ENCODE results near the gene RPS6KA2. TPM values are rescaled to one million over a fixed set of nuclear protein-coding genes. Genes with fewer than 3 reads are reported as not detected.

Gene RPS6KA2
- total and polyA plus RNA-seq, 4 experiments from 2014 or later, result 1.1 to 10.6 (median 6.6) TPM

DNA sequence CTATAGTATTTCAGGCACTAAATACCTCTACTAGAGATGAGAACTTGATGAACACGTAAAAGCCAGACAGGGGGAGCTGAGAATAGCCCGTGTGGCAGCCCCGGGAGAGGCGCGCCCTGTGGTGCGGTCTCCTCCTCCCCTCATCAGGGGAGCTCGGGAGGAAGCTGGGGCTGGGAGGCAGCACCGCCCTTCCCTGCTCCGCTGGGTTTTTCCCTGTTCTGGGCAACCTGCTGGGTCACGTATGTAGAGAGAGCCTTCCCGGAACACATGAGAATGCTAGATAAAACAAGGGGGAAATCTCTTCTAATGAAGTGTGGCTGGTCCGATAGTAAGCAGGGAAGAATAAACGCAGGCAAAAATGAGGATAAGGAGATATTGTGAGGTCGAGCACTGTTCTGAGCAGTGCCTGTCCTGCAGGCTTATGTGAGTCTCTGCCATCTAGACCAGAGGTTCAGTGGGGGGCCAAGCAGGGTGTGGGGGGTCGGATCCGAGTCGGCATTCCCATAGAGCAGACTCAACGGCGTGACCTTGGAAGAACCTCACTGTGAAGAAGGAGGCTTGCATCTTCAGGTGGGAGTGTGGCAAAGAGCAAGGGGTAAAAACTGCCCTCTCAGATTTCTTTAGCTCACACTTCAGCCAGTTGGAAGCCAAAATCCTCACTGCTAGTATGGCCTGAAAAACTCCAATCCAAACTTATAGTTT is 13.4 kb upstream of the RPS6KA2 start:
- H3K9me3 ChIP-seq (ENCODE audit: control insufficient read depth in 1 of 2, low read length in 2 of 2), result no peaks in the 10 kb centered on the region
- peaks cover 3% of the 10 kb centered on the region for H3K27me3 ChIP-seq (ENCODE audit: insufficient read depth, low read length)
- no peaks in the 10 kb centered on the region for H3K36me3 ChIP-seq (ENCODE audit: insufficient read depth, low read length)
- intact Hi-C loops (cut with micrococcal nuclease), result no loop called here
- peaks cover 3 to 26% (median 11%) of the 10 kb centered on the region in 8 donors for H3K9me3 Mint-ChIP-seq
- H3K4me3 Mint-ChIP-seq, result no peak overlapping the region
- peaks cover 0 to 10% (median 6%) of the 10 kb centered on the region in 4 donors for H3K4me1 Mint-ChIP-seq
- CTCF ChIA-PET (ENCODE audit: partially characterized antibody), result no interaction called here
- DNase-seq, result no peak
- H3K36me3 Mint-ChIP-seq, result peaks cover 0 to 12% of the 10 kb centered on the region in 2 donors
- no peak overlapping the region for H3K27ac Mint-ChIP-seq
- peaks cover 9% of the 10 kb centered on the region for H3K4me1 ChIP-seq (ENCODE audit: insufficient read depth, low read length)
- peaks cover 30 to 36% of the 10 kb centered on the region in 2 donors for H3K27me3 Mint-ChIP-seq
- no peak overlapping the region for H3K4me3 ChIP-seq (ENCODE audit: low read length in 2 of 2)
- H3K27ac ChIP-seq (ENCODE audit: low read depth, low read length), result no peak overlapping the region
- POLR2A ChIA-PET (ENCODE audit: partially characterized antibody), result no interaction called here

- H3K36me3 ChIP-seq (ENCODE audit: insufficient read depth, low read length), result no peaks in the 10 kb centered on the region
- Mint-ChIP-seq H3K4me1 (peaks cover 0 to 10% (median 6%) of the 10 kb centered on the region in 4 donors), H3K4me3 (no peak overlapping the region), H3K36me3 (peaks cover 0 to 12% of the 10 kb centered on the region in 2 donors), H3K9me3 (peaks cover 3 to 25% (median 11%) of the 10 kb centered on the region in 8 donors), H3K27ac (no peak overlapping the region), H3K27me3 (peaks cover 33 to 36% of the 10 kb centered on the region in 2 donors)
- H3K27me3 ChIP-seq (ENCODE audit: insufficient read depth, low read length), result peaks cover 3% of the 10 kb centered on the region
- POLR2A ChIA-PET (ENCODE audit: partially characterized antibody), result no interaction called here
- H3K4me3 ChIP-seq (ENCODE audit: low read length in 2 of 2), result no peak overlapping the region
- H3K9me3 ChIP-seq (ENCODE audit: control insufficient read depth in 1 of 2, low read length in 2 of 2), result no peaks in the 10 kb centered on the region
- no peak overlapping the region for H3K27ac ChIP-seq (ENCODE audit: low read depth, low read length)
- intact Hi-C loops (cut with micrococcal nuclease), result no loop called here
- CTCF ChIA-PET (ENCODE audit: partially characterized antibody), result no interaction called here
- no peak for DNase-seq
- peaks cover 9% of the 10 kb centered on the region for H3K4me1 ChIP-seq (ENCODE audit: insufficient read depth, low read length)
These were observed 12.9 kb upstream of the RPS6KA2 start for GRCh38 chr6:166639921-166640320.

DNA sequence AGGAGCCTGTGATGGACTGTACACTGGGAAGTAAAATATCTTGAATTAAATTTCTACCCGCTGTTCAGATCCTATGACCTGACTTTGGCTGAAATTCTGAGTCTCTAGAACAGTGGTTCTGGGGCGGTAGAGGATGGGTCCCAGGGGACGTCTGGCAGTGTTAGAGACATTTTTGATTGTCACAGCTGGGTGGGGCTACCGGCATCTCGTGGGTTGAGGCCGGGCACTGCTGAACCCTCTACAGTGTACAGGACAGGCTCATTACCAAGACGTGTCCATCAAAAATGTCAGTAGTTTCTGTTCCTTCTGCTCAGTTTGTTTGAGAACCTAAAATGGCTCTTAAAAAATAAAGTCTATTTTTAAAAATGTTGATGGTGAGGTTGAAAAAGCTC is 11.5 kb upstream of the RPS6KA2 start:
- POLR2A ChIA-PET (ENCODE audit: partially characterized antibody), result no interaction called here
- H3K27me3 Mint-ChIP-seq, result peaks cover 36 to 40% of the 10 kb centered on the region in 2 donors
- Histone ChIP-seq H3K27me3 (ENCODE audit: insufficient read depth, low read length) (peaks cover 3% of the 10 kb centered on the region), H3K27ac (ENCODE audit: low read depth, low read length) (no peak overlapping the region), H3K4me1 (ENCODE audit: insufficient read depth, low read length) (peaks cover 9% of the 10 kb centered on the region), H3K36me3 (ENCODE audit: insufficient read depth, low read length) (no peaks in the 10 kb centered on the region), H3K9me3 (ENCODE audit: control insufficient read depth in 1 of 2, low read length in 2 of 2) (no peaks in the 10 kb centered on the region), H3K4me3 (ENCODE audit: low read length in 2 of 2) (no peak overlapping the region)
- H3K4me1 Mint-ChIP-seq, result peaks cover 0 to 10% (median 6%) of the 10 kb centered on the region in 4 donors
- H3K27ac Mint-ChIP-seq, result peak overlapping the region in 1 of 7 donors; percentile 44
- peaks cover 0 to 1% of the 10 kb centered on the region in 2 donors for H3K36me3 Mint-ChIP-seq
- no peak for DNase-seq
- H3K9me3 Mint-ChIP-seq, result peaks cover 0 to 19% (median 7%) of the 10 kb centered on the region in 8 donors
- H3K4me3 Mint-ChIP-seq, result no peak overlapping the region
- intact Hi-C loops (cut with micrococcal nuclease), result no loop called here
- CTCF ChIA-PET (ENCODE audit: partially characterized antibody), result no interaction called here

GRCh38 chr6:166637812-166638572 is 10.9 kb upstream of the RPS6KA2 start:
- CTCF ChIA-PET (ENCODE audit: partially characterized antibody), result no interaction called here
- no peaks in the 10 kb centered on the region for H3K36me3 Mint-ChIP-seq
- intact Hi-C loops (cut with micrococcal nuclease), result no loop called here
- peaks cover 0 to 10% (median 6%) of the 10 kb centered on the region in 4 donors for H3K4me1 Mint-ChIP-seq
- Histone ChIP-seq H3K4me3 (ENCODE audit: low read length in 2 of 2) (no peak overlapping the region), H3K4me1 (ENCODE audit: insufficient read depth, low read length) (peaks cover 9% of the 10 kb centered on the region), H3K27ac (ENCODE audit: low read depth, low read length) (no peak overlapping the region), H3K27me3 (ENCODE audit: insufficient read depth, low read length) (peaks cover 3% of the 10 kb centered on the region), H3K9me3 (ENCODE audit: control insufficient read depth in 1 of 2, low read length in 2 of 2) (no peaks in the 10 kb centered on the region), H3K36me3 (ENCODE audit: insufficient read depth, low read length) (no peaks in the 10 kb centered on the region)
- no peak for DNase-seq
- H3K27me3 Mint-ChIP-seq, result peaks cover 36 to 40% of the 10 kb centered on the region in 2 donors
- POLR2A ChIA-PET (ENCODE audit: partially characterized antibody), result no interaction called here
- H3K9me3 Mint-ChIP-seq, result peaks cover 0 to 13% (median 4%) of the 10 kb centered on the region in 8 donors
- H3K27ac Mint-ChIP-seq, result no peak overlapping the region
- no peak overlapping the region for H3K4me3 Mint-ChIP-seq

- Histone ChIP-seq H3K27me3 (ENCODE audit: insufficient read depth, low read length) (peaks cover 3% of the 10 kb centered on the region), H3K9me3 (ENCODE audit: control insufficient read depth in 1 of 2, low read length in 2 of 2) (no peaks in the 10 kb centered on the region), H3K4me1 (ENCODE audit: insufficient read depth, low read length) (peaks cover 9% of the 10 kb centered on the region), H3K4me3 (ENCODE audit: low read length in 2 of 2) (no peak overlapping the region), H3K36me3 (ENCODE audit: insufficient read depth, low read length) (no peaks in the 10 kb centered on the region), H3K27ac (ENCODE audit: low read depth, low read length) (no peak overlapping the region)
- intact Hi-C loops (cut with micrococcal nuclease), result no loop called here
- H3K36me3 Mint-ChIP-seq, result peaks cover 0 to 4% of the 10 kb centered on the region in 2 donors
- no peak overlapping the region for H3K27ac Mint-ChIP-seq
- peaks cover 0 to 4% (median 1%) of the 10 kb centered on the region in 8 donors for H3K9me3 Mint-ChIP-seq
- ChIA-PET POLR2A (ENCODE audit: partially characterized antibody) (no interaction called here), CTCF (ENCODE audit: partially characterized antibody) (no interaction called here)
- DNase-seq, result no peak
- peak overlapping the region in 1 of 8 donors; percentile 21 for H3K4me3 Mint-ChIP-seq
- H3K4me1 Mint-ChIP-seq, result peaks cover 0 to 10% (median 6%) of the 10 kb centered on the region in 4 donors
- H3K27me3 Mint-ChIP-seq, result peaks cover 36 to 37% of the 10 kb centered on the region in 2 donors
These were observed 9.9 kb upstream of the RPS6KA2 start for GRCh38 chr6:166636934-166637333.

DNA sequence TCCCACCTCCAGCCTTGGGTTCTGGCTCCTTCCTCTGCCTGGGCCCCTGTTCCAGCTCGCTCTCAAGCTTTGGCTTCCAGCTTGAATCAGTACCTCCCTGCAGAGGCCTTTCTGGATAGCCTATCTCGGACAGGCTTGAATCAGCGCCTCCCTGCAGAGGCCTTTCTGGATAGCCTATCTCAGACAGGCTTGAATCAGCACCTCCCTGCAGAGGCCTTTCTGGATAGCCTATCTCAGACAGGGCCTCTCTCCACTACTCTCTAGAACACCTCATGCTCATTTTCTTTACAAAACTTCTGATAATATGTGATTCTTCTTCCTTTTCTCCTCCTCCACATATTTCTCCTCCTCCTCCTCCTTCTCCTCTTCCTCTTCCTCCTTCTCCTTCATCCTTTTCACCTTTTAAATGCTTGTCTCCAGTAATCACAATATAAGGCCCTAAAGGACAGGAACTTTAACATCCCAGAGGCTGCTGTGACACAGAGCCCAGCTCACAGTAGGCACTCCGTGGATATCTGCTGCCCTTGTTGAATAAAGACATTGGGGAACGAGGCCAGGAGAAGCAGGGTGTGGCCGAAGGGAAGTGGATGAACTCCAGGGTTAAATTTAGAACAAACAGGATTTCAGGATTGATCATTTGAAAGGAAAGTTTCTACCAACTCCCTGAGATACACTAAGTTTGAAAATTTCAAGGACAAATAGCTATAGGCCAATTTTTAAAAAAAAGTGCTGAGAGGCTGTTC is 9.3 kb upstream of the RPS6KA2 start:
- no peaks in the 10 kb centered on the region for H3K9me3 ChIP-seq (ENCODE audit: control insufficient read depth in 1 of 2, low read length in 2 of 2)
- no peaks in the 10 kb centered on the region for H3K36me3 ChIP-seq (ENCODE audit: insufficient read depth, low read length)
- no peak overlapping the region for H3K4me3 ChIP-seq (ENCODE audit: low read length in 2 of 2)
- Mint-ChIP-seq H3K27ac (peak overlapping the region in 1 of 7 donors; percentile 4), H3K9me3 (peaks cover 0 to 2% (median 0%) of the 10 kb centered on the region in 8 donors), H3K4me1 (peaks cover 0 to 10% (median 6%) of the 10 kb centered on the region in 4 donors), H3K4me3 (no peak overlapping the region), H3K36me3 (peaks cover 0 to 4% of the 10 kb centered on the region in 2 donors), H3K27me3 (peaks cover 34 to 40% of the 10 kb centered on the region in 2 donors)
- ChIA-PET CTCF (ENCODE audit: partially characterized antibody) (no interaction called here), POLR2A (ENCODE audit: partially characterized antibody) (no interaction called here)
- no peak overlapping the region for H3K27ac ChIP-seq (ENCODE audit: low read depth, low read length)
- peaks cover 3% of the 10 kb centered on the region for H3K27me3 ChIP-seq (ENCODE audit: insufficient read depth, low read length)
- no peak for DNase-seq
- peaks cover 9% of the 10 kb centered on the region for H3K4me1 ChIP-seq (ENCODE audit: insufficient read depth, low read length)
- intact Hi-C loops (cut with micrococcal nuclease), result no loop called here

Data from CD4-positive, alpha-beta memory T cell (primary cell).